G401.6 (cell line): Measurements from ENCODE around the gene LIPI.
"Not testable (repeated sequence)": the region's sequence is repeated elsewhere in the genome, so short reads cannot be mapped to it uniquely, and the experiment has no call there.

Experiments
- FAIRE-seq: peaks from 2 replicates; lab custom pipeline; 2012; peaks lifted over from hg19 to GRCh38; lab: Jason Lieb, UNC

LIPI gene

GRCh38 chr21:14210738-14211137 is at the start of gene LIPI:
Gene LIPI (minus strand): TSS chr21:14210955. CDS start chr21:14210845, 110 bp downstream.
- no peak for FAIRE-seq

DNA sequence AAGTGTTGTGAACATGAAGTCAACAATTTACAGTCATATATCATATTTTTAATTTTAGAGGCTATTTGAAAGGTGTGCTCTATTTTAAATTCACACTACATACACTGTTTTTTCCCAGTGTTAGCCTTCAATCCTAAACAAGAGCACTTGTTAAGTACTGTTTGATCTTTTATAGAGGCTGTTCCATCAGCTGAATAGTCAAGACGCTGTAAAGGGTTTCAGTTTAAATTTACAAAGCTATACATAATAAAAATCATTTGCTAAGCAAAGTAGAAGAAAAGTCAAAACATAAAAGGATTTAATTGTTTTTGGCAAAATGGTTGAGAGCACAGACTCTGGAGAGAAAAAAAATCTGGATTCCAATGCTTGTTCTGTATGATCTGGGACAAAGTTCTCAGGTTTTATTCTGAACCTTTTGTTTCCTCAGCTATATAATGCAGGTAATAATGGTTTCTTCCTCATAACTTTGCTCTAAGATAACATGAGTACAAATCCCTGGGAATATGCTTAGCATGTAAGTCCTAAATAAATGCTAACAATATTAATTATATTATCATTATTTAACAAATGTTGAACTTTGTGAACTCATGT is 49.5 kb upstream of the LIPI start:
- FAIRE-seq, result no peak

DNA sequence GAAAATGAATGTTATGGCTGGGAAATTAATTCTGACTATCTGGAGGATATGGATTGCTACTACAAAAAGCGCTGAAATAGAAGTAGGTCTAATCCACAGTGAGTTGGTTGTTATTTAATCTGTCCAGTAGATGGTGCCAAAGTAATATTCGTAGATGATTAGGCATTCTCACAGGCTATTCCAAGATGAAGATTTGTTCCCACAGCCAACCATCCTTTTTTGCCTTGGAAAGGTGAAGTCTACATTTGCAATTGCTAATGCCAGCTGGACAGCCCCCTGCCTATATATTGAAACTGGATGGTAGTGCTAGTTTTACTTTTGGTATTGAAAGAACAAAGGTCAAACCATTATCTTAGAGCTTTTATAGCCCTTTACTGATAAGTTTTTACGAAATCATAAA is 49.0 kb upstream of the LIPI start:
- FAIRE-seq, result peak; percentile 78

DNA sequence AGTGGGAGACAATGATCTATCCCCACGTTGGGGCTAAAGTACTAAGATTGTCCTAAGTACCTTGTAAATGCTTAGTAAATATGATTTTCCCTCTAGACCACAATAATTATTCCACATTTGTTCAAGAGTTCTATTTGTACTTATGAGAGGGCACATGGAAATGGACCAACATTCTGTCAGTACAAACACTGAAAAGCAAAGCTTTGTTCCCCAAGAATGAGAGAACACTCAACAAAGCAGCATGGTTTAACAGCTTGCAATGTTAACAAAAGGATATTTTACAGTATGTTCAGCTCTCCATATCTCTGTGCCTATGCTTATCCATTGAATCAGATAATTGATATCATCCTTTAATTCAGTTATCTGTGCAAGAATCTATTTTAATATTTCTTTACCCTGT is 40.6 kb upstream of the LIPI start:
- no peak for FAIRE-seq

DNA sequence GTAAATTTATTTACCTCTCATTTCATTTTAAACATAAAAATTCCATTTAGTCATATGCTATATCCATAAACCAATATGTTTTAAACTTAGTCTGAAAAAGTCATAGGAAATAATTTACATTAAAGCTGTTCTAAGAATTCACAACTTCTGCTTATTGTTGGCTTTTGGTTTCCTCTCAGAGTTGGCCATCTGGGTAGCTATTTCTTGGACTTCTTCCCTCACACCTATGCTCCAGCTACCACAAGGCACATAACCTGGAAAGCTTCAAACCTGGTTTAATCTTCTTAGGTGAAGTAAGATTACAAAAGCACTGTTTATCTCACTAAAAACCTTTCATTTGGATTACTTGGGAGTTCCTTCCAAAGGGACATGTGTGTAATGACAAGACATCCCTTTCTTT is 35.0 kb upstream of the LIPI start:
- no peak for FAIRE-seq

DNA sequence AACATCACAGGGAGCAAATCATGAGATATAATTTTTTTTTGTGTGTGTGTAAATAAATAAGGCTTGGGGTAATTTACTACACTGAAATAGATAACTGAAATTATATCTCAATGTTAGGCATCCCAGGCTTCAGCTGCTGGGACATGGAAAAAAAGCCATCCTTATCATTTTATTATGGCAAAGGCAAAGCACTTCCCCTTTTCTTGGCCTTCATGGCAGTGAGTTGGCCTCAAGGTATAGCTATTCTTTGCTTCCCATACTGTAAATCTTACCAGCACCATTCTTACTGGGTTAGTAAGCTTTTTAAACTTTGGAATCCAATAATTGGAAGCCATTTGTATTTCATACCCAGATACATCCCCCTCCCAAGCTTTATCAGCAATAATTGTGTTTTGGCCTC is 34.2 kb upstream of the LIPI start:
- FAIRE-seq, result no peak

DNA sequence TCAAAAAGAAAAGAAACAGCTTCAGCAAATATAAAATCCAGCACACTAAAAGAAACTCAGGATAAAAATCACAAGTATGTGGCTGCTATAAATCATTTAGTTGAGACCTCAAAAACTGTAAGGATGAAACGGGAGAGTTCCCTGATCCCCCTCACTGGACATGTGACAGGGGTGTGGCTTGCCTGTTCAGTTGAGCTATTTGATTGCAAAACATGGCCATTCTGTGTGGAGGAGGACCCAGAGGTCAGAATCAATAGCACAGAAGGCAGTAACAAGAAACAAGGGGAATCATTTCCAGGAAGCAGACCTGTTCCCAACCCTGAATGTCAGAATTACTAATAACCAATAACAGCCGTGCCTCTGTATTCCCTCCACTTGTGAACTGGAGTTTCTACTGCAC is 33.1 kb upstream of the LIPI start:
- FAIRE-seq, result no peak

- FAIRE-seq, result no peak
Measured at GRCh38 chr21:14243461-14243860, 32.7 kb upstream of the LIPI start.

DNA sequence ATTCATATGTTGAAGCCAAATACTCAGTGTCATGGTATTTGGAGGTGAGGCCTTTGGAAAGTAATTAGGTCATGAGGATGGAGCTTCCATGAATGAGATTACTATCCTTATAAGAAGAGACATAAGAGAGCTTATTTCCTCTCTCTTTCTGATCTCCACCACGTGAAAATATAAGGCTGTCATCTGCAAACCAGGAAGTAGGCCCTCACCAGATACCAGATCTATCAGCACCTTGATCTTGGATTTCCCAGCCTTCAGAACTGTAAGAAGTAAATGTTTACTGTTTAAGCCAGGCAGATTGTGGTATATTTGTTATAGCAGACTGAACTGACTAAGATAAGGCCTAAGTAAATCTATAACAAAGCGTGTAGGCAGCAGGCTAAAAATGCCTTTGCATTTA is 30.5 kb upstream of the LIPI start:
- FAIRE-seq, result no peak

GRCh38 chr21:14239281-14239680 is 28.5 kb upstream of the LIPI start:
- FAIRE-seq, result no peak

GRCh38 chr21:14236180-14236579 is 25.4 kb upstream of the LIPI start:
- FAIRE-seq, result no peak

DNA sequence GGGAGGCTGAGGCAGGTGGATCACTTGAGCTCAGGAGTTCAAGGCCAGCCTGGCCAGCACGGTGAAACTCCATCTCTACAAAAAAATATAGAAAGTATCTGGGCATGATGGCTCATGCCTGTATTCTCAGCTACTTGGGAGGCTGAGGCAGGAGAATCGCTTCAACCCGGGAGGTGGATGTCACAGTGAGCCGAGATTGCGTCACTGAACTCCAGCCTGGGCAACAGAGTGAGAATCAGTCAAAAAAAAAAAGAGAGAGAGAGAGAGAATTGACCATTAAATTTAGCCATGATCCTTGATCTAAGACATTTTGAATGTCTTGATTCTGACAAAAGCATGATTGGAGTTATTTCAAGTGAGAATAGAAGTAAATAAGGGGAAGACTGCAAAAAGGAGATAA is 24.3 kb upstream of the LIPI start:
- FAIRE-seq, result no peak

DNA sequence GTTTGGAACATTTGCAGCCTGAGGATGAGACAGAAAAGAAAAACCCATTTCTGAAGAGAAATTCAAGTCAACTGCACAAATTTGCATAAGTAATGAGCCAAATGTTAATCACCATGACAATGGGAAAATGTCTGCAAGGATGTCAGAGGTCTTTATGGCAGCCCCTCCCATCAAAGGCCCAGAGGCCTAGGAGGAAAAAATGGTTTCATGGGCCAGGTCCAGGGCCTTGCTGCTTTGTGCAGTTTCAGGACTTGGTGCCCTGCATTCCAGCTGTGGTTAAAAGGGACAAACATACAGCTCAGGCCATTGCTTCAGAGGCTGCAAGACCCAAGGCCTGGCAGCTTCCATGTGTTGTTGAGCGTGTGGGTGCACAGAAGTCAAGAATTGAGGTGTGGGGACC is 18.6 kb upstream of the LIPI start:
- FAIRE-seq, result no peak

GRCh38 chr21:14223365-14223764 is 12.6 kb upstream of the LIPI start:
- no peak for FAIRE-seq

DNA sequence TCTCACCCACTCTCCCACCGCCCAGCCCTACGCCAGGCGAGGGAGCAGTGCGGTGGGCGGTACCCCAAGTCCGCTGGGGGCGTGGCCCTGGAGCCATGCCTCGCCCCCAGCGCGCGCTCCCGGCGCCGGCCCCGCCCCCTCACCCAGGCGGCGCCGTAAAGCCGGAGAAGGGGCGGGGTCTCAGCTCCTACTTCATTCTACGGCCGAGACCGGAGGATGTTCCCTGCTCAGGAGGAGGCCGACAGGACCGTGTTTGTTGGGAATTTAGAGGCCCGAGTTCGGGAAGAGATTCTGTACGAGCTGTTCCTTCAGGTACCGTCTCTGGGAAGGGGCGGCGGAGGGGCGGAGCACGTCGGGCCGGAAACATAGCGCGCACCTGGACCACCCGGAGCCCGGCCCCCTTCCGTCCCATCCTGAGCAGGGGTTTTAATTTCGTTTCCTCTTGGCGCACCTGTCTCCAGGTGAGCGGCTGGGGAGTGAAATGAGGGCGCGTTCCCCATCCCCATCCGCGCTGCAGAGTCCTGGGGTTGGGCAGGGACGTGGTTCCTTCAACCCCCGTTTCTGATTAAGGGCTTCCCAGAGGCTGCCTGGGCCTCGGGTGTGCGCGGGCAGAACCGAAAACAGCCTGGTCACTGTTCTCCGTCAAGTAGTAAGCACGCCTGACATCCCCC is 5.4 kb upstream of the LIPI start, which contains the start of gene RBM11:
Gene RBM11, plus strand, starts transcription at position 187 of the 671 bp plus-strand sequence. Its CDS starts 30 bp downstream, at position 217.
- no peak for FAIRE-seq

DNA sequence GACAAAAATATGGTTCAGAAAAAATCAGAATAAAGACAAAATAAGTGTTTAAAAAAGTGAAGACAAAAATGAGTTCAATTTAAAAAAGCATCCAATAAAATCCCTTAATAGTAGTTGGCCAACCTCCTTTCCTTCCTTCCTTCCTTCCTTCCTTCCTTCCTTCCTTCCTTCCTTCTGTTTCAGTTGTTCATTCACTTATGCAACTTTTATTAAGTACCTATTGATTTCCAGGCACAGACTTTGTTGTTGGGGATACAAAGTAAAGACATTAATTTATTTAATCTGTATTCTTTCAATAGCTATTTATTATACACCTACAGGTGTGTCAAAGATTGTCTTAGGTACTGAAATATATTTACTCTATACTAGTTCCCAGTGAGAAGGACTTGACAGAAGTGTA is 2.4 kb upstream of the LIPI start:
- no peak for FAIRE-seq

GRCh38 chr21:14206222-14206621 is 4.5 kb downstream of the LIPI start:
- no peak for FAIRE-seq

GRCh38 chr21:14166463-14167223 is 44.1 kb downstream of the LIPI start:
- FAIRE-seq, result not testable (repeated sequence)

DNA sequence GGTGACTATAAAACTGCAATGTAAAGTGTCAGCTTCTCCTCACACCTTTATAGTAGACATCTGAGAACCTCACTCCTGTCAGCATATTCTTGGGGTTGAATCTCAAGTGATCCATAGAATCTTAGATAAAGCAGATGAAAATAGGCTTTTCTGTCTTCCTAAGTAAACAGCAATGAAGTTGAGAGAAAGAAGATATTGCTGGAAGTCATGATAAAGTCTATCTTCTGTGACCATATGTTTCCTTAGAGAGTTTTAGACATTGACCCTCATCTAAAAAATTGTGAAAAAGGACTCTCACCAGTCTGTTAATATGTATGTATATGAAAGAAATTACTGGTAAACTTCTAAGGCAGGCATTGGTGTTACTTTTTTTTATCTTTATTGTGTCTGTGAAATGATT is 66.8 kb downstream of the LIPI start:
- FAIRE-seq, result no peak

DNA sequence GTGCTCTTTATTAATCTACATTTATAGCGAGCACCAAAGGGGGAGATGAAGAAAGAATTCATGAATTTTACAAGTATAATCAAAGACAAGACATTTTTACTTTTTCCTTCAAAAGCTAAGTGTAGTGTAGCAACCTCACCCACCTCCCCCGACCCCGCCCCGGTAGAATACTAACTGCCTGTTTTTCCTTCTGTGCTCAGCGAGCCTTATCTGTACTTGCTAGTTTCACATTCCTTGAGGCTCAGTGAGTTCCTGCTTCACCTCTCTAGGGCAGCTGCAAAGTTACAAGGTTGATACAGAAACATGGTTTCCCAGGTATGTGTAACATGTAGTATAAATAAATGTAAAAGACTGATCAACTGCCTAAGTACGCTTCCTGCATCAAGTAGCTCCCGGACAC is 86.5 kb downstream of the LIPI start:
- no peak for FAIRE-seq

GRCh38 chr21:14121719-14122118 is 89.0 kb downstream of the LIPI start:
- FAIRE-seq, result no peak

- no peak for FAIRE-seq
Measured at GRCh38 chr21:14120091-14120734, 90.5 kb downstream of the LIPI start.

GRCh38 chr21:14119038-14119437 is 91.7 kb downstream of the LIPI start:
- FAIRE-seq, result no peak
